IMR-90 (cell line): Measurements from ENCODE around the gene KLHL28. TPM values are rescaled to one million over a fixed set of nuclear protein-coding genes. Genes with fewer than 3 reads are reported as not detected.

Source experiments
- ATAC-seq: fragments of 200-7000 bp; cut with Tn5 transposase; 2 replicates; pipeline ENCODE4 v1.9.1; 2020; ENCODE audit warnings: low read depth, mild to moderate bottlenecking, moderate library complexity
- BruUV-seq: library from RNA; stranded (reverse); fragments of 400-500 nt; replicated peaks from 2 replicates; lab custom pipeline; 2021; lab: Mats Ljungman, UMichigan
- CTCF ChIA-PET: fragments of 300-600 bp; formaldehyde crosslinking; extraction: SDS; loops from one replicate; lab custom pipeline; 2021; ENCODE audit warnings: antibody characterized with exemption; lab: Yijun Ruan, JAX
- POLR2A ChIA-PET: fragments of 300-600 bp; sonication (Branson Sonifier 250); formaldehyde crosslinking; loops from one replicate; lab custom pipeline; 2022; ENCODE audit warnings: antibody characterized with exemption; ENCODE audit not compliant: unreplicated experiment; lab: Charles Lee
- DNase-seq: peaks from one replicate; pipeline ENCODE4 v3.0.0; 2013
- H2AFZ ChIP-seq: replicated peaks from 2 replicates; pipeline ENCODE3; 2013; ENCODE audit warnings: low read length, mild to moderate bottlenecking; ENCODE audit not compliant: poor library complexity
- H2AK5ac ChIP-seq: 2 replicates; pipeline ENCODE4 v1.6.1; 2013; ENCODE audit warnings: low read depth, low read length, inconsistent platforms
- H2AK9ac ChIP-seq: replicated peaks from 2 replicates; pipeline ENCODE3; 2013; ENCODE audit warnings: mild to moderate bottlenecking, low read depth, low read length, moderate library complexity; ENCODE audit not compliant: poor library complexity
- H2BK120ac ChIP-seq: 2 replicates; pipeline ENCODE4 v1.6.1; 2013; ENCODE audit warnings: low read depth, low read length, inconsistent platforms
- H2BK15ac ChIP-seq: 3 replicates; pipeline ENCODE4 v1.6.1; 2013; ENCODE audit warnings: low read depth, low read length, inconsistent platforms
- H2BK20ac ChIP-seq: 2 replicates; pipeline ENCODE4 v1.6.1; 2013; ENCODE audit warnings: low read depth, mild to moderate bottlenecking, inconsistent platforms, low read length, moderate library complexity
- H2BK5ac ChIP-seq: 2 replicates; pipeline ENCODE4 v1.6.1; 2013; ENCODE audit warnings: mild to moderate bottlenecking, low read depth, low read length, inconsistent platforms; ENCODE audit not compliant: poor library complexity, severe bottlenecking
- H3K14ac ChIP-seq: replicated peaks from 2 replicates; pipeline ENCODE4 v1.6.1; 2013; ENCODE audit warnings: low read depth, low read length, inconsistent platforms
- H3K18ac ChIP-seq: 2 replicates; pipeline ENCODE4 v1.6.1; 2013; ENCODE audit warnings: low read depth, low read length, control low read depth
- H3K23ac ChIP-seq: 2 replicates; pipeline ENCODE4 v1.6.1; 2013; ENCODE audit warnings: low read depth, low read length, inconsistent platforms
- H3K27ac ChIP-seq: 2 replicates; pipeline ENCODE4 v1.5.1; 2013; ENCODE audit warnings: mild to moderate bottlenecking, control low read depth, low read length; ENCODE audit not compliant: insufficient read depth
- H3K27me3 ChIP-seq: 2 replicates; pipeline ENCODE4 v1.6.1; 2013; ENCODE audit warnings: low read length; ENCODE audit not compliant: control insufficient read depth, insufficient read depth
- H3K36me3 ChIP-seq: 2 replicates; pipeline ENCODE4 v1.6.1; 2013; ENCODE audit warnings: low read length, mixed read lengths; ENCODE audit not compliant: control insufficient read depth, insufficient read depth
- H3K4ac ChIP-seq: 2 replicates; pipeline ENCODE4 v1.6.1; 2013; ENCODE audit warnings: low read depth, low read length, inconsistent platforms
- H3K4me1 ChIP-seq: 2 replicates; pipeline ENCODE4 v1.6.1; 2013; ENCODE audit warnings: low read length, mixed read lengths; ENCODE audit not compliant: control insufficient read depth, insufficient read depth
- H3K4me2 ChIP-seq: 2 replicates; pipeline ENCODE4 v1.6.1; 2013; ENCODE audit warnings: low read depth, mild to moderate bottlenecking, control low read depth, low read length, moderate library complexity
- H3K4me3 ChIP-seq: 2 replicates; pipeline ENCODE4 v1.5.1; 2013; ENCODE audit warnings: low read depth, mild to moderate bottlenecking, control low read depth, low read length, moderate library complexity; ENCODE audit not compliant: insufficient read depth
- H3K56ac ChIP-seq: 2 replicates; pipeline ENCODE4 v1.6.1; 2013; ENCODE audit warnings: low read length, inconsistent platforms; ENCODE audit not compliant: insufficient read depth; ENCODE audit errors: extremely low read depth
- H3K79me1 ChIP-seq, 2 experiments: 2 replicates each; pipeline ENCODE4 v1.6.1; 2013; ENCODE audit warnings: low read length in 2 of 2, inconsistent platforms in 1 of 2, low read depth in 1 of 2
- H3K9ac ChIP-seq: 2 replicates; pipeline ENCODE4 v1.6.1; 2013; ENCODE audit warnings: low read depth, low read length, control low read depth
- H3K9me1 ChIP-seq: 2 replicates; pipeline ENCODE4 v1.6.1; 2013; ENCODE audit warnings: low read length, inconsistent platforms; ENCODE audit not compliant: insufficient read depth
- H3K9me3 ChIP-seq: 2 replicates; pipeline ENCODE4 v1.6.1; 2013; ENCODE audit warnings: low read length; ENCODE audit not compliant: control insufficient read depth, insufficient read depth
- H4K20me1 ChIP-seq: 2 replicates; pipeline ENCODE4 v1.6.1; 2013; ENCODE audit warnings: low read length, inconsistent platforms; ENCODE audit not compliant: insufficient read depth
- H4K5ac ChIP-seq: 2 replicates; pipeline ENCODE4 v1.6.1; 2013; ENCODE audit warnings: mild to moderate bottlenecking, low read depth, low read length, control low read depth
- H4K8ac ChIP-seq, 2 experiments: 2 replicates each; pipeline ENCODE4 v1.6.1; 2013; ENCODE audit warnings: low read depth in 2 of 2, low read length in 2 of 2, control low read depth in 1 of 2, inconsistent platforms in 1 of 2
- H4K91ac ChIP-seq: 2 replicates; pipeline ENCODE4 v1.6.1; 2013; ENCODE audit warnings: low read depth, low read length, inconsistent platforms; ENCODE audit not compliant: insufficient read depth
- BHLHE40 ChIP-seq: fragments of 150-350 bp; IDR thresholded peaks from 2 replicates; pipeline ENCODE4 v1.6.1; 2016; ENCODE audit warnings: mild to moderate bottlenecking, low read depth, low read length
- CEBPB ChIP-seq: IDR thresholded peaks from 2 replicates; pipeline ENCODE4 v1.6.1; 2012; ENCODE audit warnings: low read depth, low read length, improper control_type of control experiment
- CHD1 ChIP-seq: IDR thresholded peaks from 2 replicates; pipeline ENCODE4 v1.6.1; 2012; ENCODE audit warnings: low read depth, low read length, improper control_type of control experiment
- FOS ChIP-seq: fragments of 150-350 bp; IDR thresholded peaks from 2 replicates; pipeline ENCODE4 v1.6.1; 2016; ENCODE audit warnings: low read depth, low read length
- MAFK ChIP-seq: IDR thresholded peaks from 2 replicates; pipeline ENCODE4 v1.6.1; 2012; ENCODE audit warnings: low read depth, low read length, improper control_type of control experiment
- MAZ ChIP-seq: IDR thresholded peaks from 2 replicates; pipeline ENCODE4 v1.6.1; 2012; ENCODE audit warnings: low read depth, mild to moderate bottlenecking, low read length, improper control_type of control experiment, moderate library complexity, borderline replicate concordance
- MXI1 ChIP-seq: IDR thresholded peaks from 2 replicates; pipeline ENCODE4 v1.6.1; 2012; ENCODE audit warnings: low read depth, mild to moderate bottlenecking, low read length, moderate library complexity, borderline replicate concordance
- NFE2L2 ChIP-seq: fragments of 150-350 bp; IDR thresholded peaks from 2 replicates; pipeline ENCODE4 v1.6.1; 2016; ENCODE audit warnings: low read depth, mild to moderate bottlenecking, low read length
- POLR2A ChIP-seq: IDR thresholded peaks from 2 replicates; pipeline ENCODE4 v1.6.1; 2012; ENCODE audit warnings: mild to moderate bottlenecking, low read depth, low read length
- RAD21 ChIP-seq: IDR thresholded peaks from 2 replicates; pipeline ENCODE4 v1.6.1; 2012; ENCODE audit warnings: low read length, improper control_type of control experiment
- RCOR1 ChIP-seq: IDR thresholded peaks from 2 replicates; pipeline ENCODE4 v1.6.1; 2012; ENCODE audit warnings: mild to moderate bottlenecking, low read length, improper control_type of control experiment; ENCODE audit not compliant: insufficient replicate concordance
- RFX5 ChIP-seq: IDR thresholded peaks from 2 replicates; pipeline ENCODE4 v1.8.0; 2012; ENCODE audit warnings: low read depth, mild to moderate bottlenecking, low read length, moderate library complexity
- SMC3 ChIP-seq: fragments of 150-350 bp; IDR thresholded peaks from 2 replicates; pipeline ENCODE4 v1.6.1; 2016; ENCODE audit warnings: low read depth, mild to moderate bottlenecking, antibody characterized with exemption, low read length, moderate library complexity
- WGBS, 2 experiments: methylation state at CpG; one replicate each; pipeline versions ENCODE4 v1.1.5 to v1.1.7; 2013; ENCODE audit warnings: missing lambda C conversion rate in 2 of 2; ENCODE audit not compliant: insufficient read length in 1 of 2; ENCODE audit errors: extremely low coverage in 2 of 2; 5-methylcytosine and 5-hydroxymethylcytosine counted together
- dilution Hi-C: fragments of 300-500 bp; cut with HindIII; formaldehyde crosslinking; loops from one replicate; pipeline ENCODE4 v1.14.3; 2018; ENCODE audit warnings: low sequenced_read_pairs; ENCODE audit not compliant: unreplicated experiment
- in situ Hi-C: fragments of 300-500 bp; cut with MboI; formaldehyde crosslinking; loops from 3 replicates; pipeline ENCODE4 v1.14.3; 2019; ENCODE audit warnings: low sequenced_read_pairs, inconsistent platforms, mixed read lengths
- intact Hi-C: fragments of 100-400 bp; cut with micrococcal nuclease; formaldehyde crosslinking; loops from 2 replicates; pipeline ENCODE4 v1.10.0; 2022
- polyA plus RNA-seq, 3 experiments: library from polyadenylated mRNA; depleted of rRNA; stranded (reverse); fragments of >200 nt; gene quantifications; 2 replicates each; pipeline ENCODE4 v1.2.3, GENCODE V29; 2012; ENCODE audit warnings: low replicate concordance in 1 of 3
- total RNA-seq: library from RNA; depleted of rRNA; stranded (reverse); fragments of >200 nt; gene quantifications from 2 replicates; pipeline ENCODE4 v1.2.3, GENCODE V29; 2012
- TF ChIP-seq, protein P1 (sequence below): fragments of 150-350 bp; IDR thresholded peaks from 2 replicates; pipeline ENCODE4 v1.6.1; 2017; ENCODE audit warnings: mild to moderate bottlenecking, antibody characterized with exemption, low read length, low read depth
- TF ChIP-seq, protein P2 (sequence below): conservative IDR thresholded peaks from 2 replicates; pipeline ENCODE4 v1.5.1; 2012; ENCODE audit warnings: mild to moderate bottlenecking, low read depth, low read length, improper control_type of control experiment
- TF ChIP-seq, protein P3 (sequence below): fragments of 150-350 bp; IDR thresholded peaks from 2 replicates; pipeline ENCODE4 v1.6.1; 2016; ENCODE audit warnings: low read depth, mild to moderate bottlenecking, low read length, moderate library complexity, borderline replicate concordance

The KLHL28 gene
- total and polyA plus RNA-seq, 2 of the 4 experiments (the other 2 are of a cell fraction), result 2.9 to 7.7 TPM

- Histone ChIP-seq H4K20me1 (no peaks in the 10 kb centered on the region), H3K4me3 (no peak overlapping the region), H3K36me3 (peaks cover 11% of the 10 kb centered on the region), H4K5ac (no peak overlapping the region), H2BK15ac (no peak overlapping the region), H3K18ac (no peak overlapping the region), H3K4me1 (no peaks in the 10 kb centered on the region), H2AK9ac (no peak overlapping the region), H2BK20ac (no peak overlapping the region), H2AK5ac (no peak overlapping the region), H3K14ac (no peak overlapping the region), H2BK5ac (no peak overlapping the region), H4K8ac (no peak overlapping the region), H3K4ac (no peak overlapping the region), H3K79me1 (peaks cover 13 to 21% of the 10 kb centered on the region in 2 experiments; a peak in 3 of 4 replicates), H3K9ac (no peak overlapping the region), H3K23ac (no peak overlapping the region), H3K27ac (no peak overlapping the region), H3K9me1 (no peaks in the 10 kb centered on the region), H4K91ac (no peak overlapping the region), H3K4me2 (no peak overlapping the region), H2AFZ (no peak overlapping the region), H3K27me3 (no peaks in the 10 kb centered on the region), H2BK120ac (no peak overlapping the region), H3K9me3 (no peaks in the 10 kb centered on the region; the same call in 1 of the 2 replicates), H3K56ac (no peak overlapping the region)
- WGBS, 2 experiments, result no CpG with 5 or more reads among the region's 2 CpGs
- DNase-seq, result peak; percentile 30
- dilution Hi-C loops, result no loop called here
- CTCF ChIA-PET, result no interaction called here
- no TSS peak for BruUV-seq
- TF ChIP-seq FOS (no peak), MAFK (no peak), BHLHE40 (no peak), CEBPB (no peak), RAD21 (no peak), NFE2L2 (no peak), SMC3 (no peak), MXI1 (no peak), RCOR1 (no peak), RFX5 (no peak), MAZ (no peak), CHD1 (no peak), POLR2A (no peak)
- TF ChIP-seq, protein P1, sequence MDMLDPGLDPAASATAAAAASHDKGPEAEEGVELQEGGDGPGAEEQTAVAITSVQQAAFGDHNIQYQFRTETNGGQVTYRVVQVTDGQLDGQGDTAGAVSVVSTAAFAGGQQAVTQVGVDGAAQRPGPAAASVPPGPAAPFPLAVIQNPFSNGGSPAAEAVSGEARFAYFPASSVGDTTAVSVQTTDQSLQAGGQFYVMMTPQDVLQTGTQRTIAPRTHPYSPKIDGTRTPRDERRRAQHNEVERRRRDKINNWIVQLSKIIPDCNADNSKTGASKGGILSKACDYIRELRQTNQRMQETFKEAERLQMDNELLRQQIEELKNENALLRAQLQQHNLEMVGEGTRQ, result no peak
- TF ChIP-seq, protein P2, sequence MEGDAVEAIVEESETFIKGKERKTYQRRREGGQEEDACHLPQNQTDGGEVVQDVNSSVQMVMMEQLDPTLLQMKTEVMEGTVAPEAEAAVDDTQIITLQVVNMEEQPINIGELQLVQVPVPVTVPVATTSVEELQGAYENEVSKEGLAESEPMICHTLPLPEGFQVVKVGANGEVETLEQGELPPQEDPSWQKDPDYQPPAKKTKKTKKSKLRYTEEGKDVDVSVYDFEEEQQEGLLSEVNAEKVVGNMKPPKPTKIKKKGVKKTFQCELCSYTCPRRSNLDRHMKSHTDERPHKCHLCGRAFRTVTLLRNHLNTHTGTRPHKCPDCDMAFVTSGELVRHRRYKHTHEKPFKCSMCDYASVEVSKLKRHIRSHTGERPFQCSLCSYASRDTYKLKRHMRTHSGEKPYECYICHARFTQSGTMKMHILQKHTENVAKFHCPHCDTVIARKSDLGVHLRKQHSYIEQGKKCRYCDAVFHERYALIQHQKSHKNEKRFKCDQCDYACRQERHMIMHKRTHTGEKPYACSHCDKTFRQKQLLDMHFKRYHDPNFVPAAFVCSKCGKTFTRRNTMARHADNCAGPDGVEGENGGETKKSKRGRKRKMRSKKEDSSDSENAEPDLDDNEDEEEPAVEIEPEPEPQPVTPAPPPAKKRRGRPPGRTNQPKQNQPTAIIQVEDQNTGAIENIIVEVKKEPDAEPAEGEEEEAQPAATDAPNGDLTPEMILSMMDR, result no peak
- TF ChIP-seq, protein P3, sequence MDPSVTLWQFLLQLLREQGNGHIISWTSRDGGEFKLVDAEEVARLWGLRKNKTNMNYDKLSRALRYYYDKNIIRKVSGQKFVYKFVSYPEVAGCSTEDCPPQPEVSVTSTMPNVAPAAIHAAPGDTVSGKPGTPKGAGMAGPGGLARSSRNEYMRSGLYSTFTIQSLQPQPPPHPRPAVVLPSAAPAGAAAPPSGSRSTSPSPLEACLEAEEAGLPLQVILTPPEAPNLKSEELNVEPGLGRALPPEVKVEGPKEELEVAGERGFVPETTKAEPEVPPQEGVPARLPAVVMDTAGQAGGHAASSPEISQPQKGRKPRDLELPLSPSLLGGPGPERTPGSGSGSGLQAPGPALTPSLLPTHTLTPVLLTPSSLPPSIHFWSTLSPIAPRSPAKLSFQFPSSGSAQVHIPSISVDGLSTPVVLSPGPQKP, result no peak
- intact Hi-C loops, result no loop called here
- peak; percentile 68 for ATAC-seq
- POLR2A ChIA-PET, result no interaction called here
- in situ Hi-C loops, result no loop called here
Measured at GRCh38 chr14:44935155-44935554, 26.6 kb downstream of the KLHL28 start.
